GM19023 (cell line): ENCODE measurements around the gene SMYD3.

Experiments used
- ATAC-seq: cut with Tn5 transposase; IDR thresholded peaks from one replicate; pipeline ENCODE4 v1.9.1; 2021; ENCODE audit warnings: mild to moderate bottlenecking, moderate library complexity; ENCODE audit not compliant: unreplicated experiment

Gene SMYD3

DNA sequence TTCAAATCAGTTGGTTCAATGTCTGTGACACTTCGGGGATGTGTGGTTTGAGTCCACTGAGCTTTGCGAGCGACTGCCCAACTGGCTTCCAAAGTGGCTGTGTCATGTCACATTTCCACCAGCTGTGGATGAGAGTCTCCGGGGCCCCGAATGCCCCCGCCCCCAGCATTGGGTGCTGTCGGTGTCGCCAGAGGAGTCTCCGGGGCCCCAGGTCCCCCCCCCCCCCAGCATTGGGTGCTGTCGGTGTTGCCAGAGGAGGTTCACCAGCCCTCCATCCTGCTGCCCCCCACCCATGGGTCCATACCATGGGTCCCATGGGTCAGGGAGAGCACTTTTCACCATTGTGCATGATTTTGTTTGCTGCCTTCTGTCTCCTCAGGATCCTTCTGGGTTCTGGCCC is 9.0 kb upstream of the SMYD3 start:
- ATAC-seq = no peak

DNA sequence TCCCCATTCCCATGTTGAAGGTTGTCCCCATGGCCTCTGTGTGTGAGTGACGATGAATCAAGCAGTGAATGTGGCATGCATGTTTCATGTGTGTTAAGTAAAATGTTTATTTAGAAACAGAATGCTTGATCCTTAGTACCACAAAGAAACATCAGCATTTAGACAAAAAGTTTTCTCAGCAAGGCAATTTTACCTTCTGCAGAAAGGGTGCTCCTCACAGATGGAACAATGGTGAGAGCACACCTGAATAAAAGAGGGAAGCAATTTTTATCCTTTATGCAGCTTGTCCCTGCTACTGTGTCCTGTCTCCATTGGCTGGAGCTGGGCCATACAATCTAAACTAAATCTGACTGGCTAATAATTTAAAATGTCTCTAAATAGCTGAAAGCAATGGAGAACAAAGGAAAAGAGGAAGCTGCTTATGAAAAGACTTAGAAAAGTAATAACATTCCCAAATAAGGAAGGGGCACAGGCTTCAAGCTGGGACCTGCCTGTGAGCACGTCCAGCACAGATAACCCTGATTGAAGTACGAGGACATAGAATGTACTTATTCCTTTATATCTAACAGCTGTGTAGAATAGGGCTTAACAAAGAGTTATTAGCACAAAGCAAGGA is 8.4 kb upstream of the SMYD3 start:
- ATAC-seq = no peak

DNA sequence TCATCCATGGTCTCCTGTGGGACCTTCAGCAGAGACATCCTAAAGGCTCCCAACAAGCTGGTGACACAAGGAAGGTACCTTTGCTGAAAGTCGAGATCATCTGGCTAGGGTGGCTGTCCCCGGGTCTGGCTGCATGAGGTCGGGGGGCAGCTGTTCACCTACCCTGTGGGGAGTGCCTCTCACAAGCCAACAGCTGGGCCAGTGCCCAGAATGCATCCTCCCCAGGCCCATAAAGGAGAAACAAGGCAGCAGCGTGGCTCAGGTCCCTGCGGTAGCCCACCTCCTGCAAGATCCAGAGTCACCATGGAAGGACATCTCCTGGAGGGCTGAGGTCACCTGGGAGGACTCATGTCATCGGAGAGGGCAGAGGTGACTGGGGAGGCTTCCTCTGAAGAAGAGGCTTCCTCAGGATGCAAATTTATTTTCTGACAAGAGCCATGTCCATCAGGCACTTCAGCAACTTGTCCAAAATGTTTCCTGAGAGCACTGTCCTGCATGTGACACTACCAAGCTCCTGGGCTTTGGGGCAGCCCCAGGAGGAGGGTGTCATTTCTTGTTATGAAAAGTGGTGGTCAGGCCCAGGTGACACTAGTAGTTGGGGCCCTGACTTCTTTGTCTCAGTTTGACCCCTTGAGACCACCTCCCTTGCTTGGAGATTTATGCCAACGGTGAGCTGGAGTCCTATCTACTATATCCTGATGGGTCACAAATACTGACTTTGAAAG is 6.7 kb upstream of the SMYD3 start:
- no peak for ATAC-seq

DNA sequence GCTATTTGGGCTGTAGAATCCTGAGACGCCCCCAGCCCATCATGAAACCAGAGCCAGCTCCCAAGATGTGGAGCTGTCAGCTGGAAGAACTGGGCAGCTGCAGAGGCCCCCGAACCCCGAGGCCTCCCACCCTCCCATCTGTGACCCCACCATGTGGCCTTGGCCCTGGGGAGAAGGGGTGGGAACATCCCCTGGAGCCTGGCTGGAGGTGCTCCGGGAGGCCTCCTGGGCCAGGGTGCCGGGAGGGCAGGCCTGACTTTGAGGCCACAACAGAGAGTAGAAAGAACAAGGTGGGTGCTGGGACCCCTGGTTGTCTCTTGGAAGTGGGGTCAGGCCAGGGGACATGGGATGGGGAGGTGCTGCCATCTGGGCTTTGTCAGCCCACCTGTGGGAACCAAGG is 6.0 kb upstream of the SMYD3 start:
- no peak for ATAC-seq

DNA sequence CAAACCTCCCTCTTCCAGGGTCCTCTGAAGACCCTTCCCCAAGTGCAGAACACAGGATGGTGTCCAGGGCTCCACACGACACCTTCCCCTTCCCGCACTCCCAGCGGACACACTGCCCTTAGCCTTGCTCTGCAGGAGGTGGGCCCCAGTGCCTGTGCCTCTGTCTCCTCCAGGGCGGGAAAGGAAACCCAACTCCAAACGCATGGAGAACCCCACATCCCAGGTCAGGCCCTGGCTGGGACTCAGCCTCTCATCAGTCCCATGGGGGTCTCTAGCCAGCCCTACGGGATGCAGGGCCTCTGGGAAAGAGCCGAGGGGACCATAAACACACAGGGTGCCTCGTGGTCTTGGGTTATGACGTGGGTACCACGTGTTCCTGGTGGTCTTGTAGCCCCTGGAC is 5.6 kb upstream of the SMYD3 start:
- ATAC-seq = no peak

DNA sequence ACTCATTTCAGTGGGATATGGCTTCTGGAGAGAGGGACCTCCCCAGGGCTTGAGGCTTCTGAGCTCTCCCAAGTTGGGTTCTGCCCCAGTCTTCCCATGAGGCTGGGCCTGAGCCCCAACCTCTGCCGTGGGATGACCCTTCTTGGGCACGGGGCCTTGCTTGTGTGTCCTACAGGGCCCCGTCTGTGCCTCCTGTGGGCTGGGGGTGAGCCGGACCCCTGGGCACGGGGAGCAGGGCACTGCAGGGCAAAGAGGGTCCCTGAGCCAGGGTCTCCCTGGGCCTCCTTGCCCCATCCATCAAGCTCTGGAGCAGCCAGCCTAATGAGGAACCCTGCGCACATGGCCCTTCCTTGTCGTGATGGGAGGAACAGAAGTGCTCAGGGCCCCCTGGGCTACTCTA is 5.2 kb upstream of the SMYD3 start:
- no peak for ATAC-seq

DNA sequence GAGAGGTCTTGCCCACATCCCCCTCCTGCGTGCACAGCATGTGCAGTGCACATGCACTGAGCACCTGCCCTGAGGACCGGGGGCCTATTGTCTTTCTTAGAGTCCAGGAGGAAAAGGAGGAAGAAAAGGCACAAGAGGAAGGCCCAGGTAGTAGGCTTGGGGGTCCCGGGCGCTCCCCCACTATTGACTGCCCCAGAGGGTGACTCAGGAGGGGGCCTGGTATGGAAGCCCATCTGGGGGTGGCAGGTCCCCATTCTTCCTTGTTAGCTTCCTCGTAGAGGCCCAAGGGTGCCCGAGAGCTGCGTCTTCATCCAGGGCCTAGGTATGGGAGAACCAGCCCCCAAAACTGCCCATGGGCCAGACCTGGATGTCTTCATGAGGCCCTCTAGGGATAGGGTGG is 4.1 kb upstream of the SMYD3 start:
- ATAC-seq = no peak

DNA sequence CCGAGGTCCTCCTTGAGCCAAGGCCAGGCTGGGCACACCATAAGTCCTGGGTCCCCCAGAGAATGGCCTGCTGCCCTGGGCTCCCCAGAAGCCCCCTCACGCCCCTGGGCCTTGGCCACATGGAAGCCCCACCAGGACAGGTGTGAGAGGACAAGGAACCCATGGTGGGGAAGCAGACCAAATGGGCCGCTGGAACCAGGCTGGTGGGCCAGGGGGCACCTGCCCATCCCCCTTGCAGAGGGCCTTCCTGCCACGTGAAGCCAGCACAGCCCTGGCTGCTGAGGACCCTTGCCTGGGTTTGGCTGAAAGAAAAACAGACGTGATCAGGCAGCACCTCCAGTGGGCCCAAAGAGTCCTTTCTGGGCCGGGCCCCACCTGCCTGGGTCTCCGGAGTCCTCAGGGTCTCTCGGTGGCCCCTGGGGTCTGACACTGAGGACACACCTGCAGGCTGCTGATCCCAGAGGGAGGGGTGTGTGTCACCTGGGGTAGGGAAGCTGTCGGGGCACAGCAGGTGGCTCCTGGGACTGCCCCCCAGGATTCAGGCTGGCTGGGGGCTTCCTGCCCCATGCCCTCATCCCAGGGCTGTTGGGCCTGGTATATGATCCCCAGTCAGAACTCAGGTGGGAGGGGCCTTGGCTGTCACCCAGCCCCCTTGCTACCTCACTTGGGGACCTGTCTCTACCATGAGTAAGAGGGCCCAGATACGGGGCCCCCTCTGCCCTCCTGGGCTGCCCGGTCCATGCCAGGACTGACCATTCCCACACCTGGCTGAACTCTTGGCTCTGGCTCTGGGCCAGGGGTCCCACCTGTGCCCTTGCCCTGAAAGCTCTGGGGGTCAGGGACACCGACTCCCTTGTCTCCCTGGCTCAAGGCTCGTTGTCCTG is 3.3 kb upstream of the SMYD3 start:
- no peak for ATAC-seq

DNA sequence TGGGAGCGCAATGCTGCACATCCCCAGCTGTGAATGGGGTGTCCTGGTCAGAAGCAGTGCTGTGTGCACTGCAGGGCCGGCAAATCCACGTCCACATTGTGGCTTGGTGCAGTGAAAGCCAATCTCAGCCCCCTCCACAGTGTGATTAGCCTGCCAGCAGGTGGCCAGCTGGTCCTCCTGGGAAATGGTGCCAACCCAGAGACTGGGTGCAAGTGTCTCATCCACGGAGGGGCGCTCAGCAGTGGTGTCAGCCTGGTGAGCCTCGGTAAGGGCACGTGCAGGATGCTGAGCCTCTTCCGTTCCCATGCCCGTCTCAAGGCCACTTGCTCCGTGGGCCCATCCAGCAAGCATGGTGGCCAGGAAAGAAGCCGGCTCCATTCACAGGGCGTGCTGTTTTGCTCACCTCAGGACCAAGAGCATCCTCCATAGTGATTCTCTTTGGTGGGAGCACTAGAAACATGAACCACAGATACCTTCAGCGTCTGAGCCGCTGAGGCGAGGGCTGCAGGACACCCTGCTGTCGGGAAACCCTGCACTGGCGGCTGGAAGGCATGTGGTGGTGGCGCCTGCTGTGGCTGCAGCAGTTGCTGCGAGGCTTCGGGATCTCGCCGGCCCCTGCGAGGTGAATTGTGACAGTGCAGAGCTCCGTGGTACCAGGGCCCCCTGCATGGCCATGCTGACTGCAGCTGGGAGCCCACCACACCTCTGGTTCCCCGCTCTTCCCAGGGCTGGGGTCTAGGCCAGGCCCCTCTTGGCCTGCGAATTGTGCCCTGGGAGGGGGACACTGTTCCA is 2.0 kb upstream of the SMYD3 start:
- ATAC-seq = no peak

DNA sequence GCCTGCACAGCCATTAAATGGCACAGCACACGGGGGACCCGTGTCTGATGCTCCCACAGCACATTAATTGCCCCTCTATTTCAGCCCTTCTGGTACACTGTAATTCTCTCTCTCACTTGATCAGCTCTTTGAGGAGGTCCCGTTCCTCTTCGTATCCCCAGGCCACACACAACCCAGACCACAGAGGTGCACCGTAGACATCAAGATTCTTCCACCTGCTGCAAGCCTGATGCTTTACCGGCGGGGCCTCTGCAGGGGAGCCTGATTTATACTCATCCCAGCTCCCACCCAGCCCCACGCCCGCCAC is 759 bp downstream of the SMYD3 start:
- peak; percentile 5 for ATAC-seq

DNA sequence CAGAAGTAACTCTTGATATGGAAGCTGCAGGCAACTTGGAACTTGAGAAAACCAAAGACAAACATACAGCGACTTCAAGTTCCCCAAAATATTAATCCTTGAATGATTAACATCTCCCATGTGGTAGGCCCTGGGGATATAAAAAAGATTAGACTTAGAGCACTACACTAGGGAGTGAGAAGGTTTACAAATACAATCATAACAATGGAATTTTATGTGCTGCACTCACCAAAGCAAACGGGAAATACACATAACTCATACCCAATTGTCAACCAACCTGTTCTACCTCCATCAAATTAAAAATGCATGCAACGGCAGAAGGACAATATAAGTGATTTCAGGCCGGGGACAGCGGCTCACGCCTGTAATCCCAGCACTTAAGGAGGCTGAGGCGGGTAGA is 3.7 kb downstream of the SMYD3 start:
- ATAC-seq = no peak

DNA sequence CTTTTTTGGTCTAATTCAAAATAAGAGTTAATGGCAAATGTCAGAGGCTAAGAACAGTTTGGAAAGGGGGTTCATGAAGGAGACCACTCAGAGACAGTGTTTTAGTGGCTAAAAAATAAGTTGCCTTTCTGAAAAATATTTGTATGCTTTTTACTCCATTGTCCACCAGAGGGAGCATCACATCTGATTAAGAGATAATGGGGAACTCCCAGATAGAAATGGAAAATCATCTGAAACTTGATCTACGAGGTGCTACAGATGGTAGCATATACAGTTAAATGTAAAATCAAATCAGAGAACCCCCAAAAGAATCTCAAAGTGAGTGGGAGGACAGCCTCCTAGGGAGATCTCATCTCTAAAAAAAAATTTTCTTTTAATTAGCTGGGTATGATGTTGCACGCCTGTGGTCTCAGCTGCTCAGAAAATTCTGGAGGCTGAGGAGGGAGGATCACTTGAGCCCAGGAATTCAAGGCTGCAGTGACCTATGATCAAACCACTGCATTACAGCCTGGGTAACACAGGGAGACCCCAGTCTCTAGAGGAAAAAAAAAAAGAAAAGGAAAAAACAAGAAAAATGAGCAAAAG is 9.7 kb downstream of the SMYD3 start:
- ATAC-seq = no peak

DNA sequence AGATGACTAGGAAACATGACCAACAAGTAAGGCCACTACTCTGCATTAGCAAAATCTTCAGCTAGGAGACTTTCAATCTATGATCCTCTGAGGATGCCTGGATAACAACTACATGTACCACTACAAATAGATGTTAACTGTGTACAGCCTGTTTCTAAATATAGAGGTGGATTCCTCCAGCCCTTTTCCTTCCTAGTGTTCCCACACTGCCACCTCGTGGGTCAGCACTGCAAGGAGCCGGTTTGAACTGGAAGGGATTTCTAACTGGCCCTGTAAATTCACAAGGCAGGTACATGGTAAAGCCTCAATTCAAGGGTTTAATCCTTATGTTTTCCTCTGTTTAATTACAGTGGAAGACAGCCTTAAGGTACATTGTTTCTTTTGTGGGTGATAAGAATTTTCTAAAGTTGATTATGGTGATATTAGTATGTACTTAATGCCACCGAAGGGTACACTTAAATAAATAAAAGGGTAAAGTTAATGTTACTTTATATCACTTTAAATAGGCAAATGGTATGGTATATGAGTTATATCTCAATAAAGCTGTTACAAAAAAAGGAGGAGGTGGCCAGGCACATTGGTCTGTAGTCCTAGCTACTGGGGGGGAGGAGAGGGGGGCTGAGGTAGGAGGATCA is 14.4 kb downstream of the SMYD3 start:
- ATAC-seq = no peak

DNA sequence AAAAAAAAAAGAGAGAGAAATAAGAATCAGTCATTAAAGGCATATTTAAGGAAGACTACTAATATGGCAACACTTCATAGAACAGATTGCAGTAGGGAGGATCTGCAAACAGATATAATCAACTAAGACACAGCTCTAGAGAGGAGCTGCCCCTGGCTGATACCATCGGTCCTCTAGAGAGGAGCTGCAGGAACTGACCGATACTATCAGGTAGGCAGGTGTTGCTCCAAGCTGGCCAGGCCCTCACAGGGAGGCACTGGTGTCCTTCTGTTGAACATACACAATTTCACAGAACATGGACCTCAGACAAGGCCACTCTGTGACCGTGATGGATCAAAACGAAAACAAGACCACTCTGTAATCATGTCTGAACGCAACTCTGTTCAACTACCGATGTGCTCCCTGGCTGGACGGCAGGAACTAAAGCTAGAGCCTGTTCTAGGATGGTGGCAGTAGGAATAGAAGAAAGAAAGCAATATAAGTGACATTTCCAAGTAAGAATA is 15.5 kb downstream of the SMYD3 start:
- ATAC-seq = no peak

DNA sequence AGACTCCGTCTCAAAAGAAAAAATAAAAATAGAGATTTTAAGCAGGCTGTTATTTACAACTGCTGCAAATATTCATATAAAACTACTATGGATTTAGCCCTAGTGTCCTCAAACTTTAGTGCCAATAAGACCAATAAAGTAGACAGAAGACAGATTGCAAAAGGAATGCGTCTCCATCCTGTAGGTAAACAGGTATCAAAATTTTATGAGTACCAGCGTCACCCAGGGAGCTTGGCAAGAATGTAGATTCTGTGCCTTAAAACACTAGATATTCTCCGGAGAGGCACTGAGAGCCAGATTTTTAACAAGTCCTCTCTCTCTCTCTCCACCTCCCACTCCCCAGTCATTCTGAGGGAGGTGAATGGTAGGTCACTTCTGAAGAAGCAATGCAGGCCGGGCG is 18.4 kb downstream of the SMYD3 start:
- no peak for ATAC-seq

DNA sequence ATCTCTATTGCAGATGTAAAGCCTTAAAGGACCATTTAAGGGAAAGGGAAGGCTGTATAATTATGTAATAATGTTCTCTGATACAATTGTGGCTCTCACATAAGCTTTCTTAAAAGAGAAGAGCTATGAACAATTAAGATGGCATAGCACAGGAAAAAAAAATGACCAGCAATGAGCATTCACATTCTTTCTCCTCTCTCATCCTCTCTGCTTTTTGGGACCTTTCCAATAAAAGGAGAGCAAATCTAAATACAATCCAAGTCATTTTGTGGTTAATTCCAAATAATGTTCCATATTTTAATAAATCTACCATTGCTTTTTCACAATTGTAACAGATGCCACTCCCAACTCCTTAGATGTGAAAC is 23.5 kb downstream of the SMYD3 start:
- no peak for ATAC-seq

DNA sequence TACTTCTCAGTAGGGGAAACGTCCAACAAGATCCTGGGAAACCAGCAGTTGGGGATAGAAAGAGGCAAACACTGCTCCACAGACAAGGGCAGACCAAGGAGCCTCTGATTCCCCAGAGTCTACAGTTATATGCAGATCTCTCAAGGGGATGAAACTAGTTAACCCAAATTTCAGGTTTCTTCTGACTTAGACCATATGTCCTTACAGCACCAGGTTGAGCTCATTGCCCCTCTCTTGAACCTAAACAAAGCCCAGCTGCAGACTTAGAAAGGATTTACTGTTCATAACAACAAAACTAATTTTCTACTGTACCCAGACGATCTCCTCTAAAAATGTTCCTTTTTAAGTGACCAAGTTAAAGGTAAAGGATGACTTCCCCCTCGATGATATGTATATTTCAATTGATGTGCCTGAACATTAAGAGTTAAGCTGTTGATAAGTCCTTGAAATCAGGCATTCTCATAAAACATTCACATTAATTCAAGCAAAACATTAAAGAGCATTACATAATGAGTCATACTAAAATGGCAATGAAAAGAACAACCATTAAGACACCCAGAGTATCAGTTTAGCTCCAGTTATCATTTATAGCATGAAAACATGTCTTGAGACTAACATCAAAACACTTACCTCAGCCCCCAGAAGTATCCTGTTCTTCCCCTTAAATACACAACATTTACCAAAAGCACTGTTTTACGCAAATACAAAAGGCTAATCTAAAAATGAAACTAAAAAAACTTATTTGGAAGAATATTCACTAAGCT is 24.1 kb downstream of the SMYD3 start:
- ATAC-seq = peak; percentile 58

DNA sequence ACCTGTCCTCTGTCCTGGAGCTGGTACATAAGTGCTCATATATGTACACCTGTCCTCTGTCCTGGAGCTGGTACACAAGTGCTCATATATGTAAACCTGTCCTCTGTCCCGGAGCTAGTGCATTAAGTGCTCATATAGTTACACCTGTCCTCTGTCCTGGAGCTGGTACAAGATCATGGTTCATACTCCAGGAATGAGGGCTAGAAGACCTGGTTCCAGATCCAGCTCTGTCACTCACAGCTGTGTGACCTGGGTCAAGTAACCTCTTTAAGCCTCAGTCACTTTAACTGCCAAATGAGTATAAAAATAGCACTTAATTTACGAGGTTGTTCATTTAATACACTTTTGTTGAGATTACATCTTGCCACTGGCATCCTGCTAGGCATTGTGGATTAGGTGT is 28.0 kb downstream of the SMYD3 start:
- ATAC-seq = no peak

DNA sequence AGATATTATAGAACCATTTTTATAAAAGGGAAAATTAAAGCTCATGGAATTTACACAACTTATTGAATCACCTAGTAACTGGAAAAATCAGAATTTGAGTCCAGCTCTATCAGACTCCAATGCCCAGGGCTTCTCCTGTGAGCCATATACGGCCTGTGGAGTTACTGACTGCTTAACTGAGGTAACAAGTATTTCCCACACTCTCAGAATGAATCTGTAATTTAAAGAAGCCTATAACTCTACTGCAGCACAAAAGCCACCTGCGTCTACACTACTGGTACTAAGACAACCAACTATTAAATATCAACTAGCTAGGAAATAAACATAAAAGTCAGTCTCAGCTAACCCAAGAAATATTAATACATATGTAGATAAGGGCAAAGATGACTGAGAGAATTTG is 29.4 kb downstream of the SMYD3 start:
- no peak for ATAC-seq

DNA sequence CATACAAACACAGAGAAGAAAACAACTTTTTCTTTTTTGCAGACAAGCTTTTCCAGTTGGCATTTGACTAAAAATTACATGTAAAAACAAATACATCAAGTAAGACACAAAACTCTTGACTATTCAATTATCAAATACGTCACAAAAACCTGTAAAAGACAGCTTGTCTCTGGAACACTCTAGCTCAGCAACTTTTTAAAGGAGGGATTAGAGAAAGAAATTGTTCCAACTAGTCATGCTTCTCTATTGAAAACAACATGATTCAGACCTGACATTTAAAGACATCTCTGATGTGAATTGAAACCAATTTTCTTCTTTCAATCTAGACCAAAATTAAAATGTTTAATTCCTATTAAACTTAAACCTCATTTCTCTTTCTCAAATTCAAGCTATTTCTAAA is 30.3 kb downstream of the SMYD3 start:
- no peak for ATAC-seq
